Mononuclear cell (primary cell): ENCODE data around the gene ACP3. TPM values are rescaled to one million over a fixed set of nuclear protein-coding genes. Genes with fewer than 3 reads are reported as not detected.
A peak's percentile ranks its signal among the peaks of the same experiment; 100 is the strongest.
"Not testable (repeated sequence)": the region's sequence is repeated elsewhere in the genome, so short reads cannot be mapped to it uniquely, and the experiment has no call there.

Source experiments
- H3K27me3 ChIP-seq: 2 replicates; pipeline ENCODE4 v1.6.0; 2011; ENCODE audit warnings: low read length, control low read depth; ENCODE audit not compliant: insufficient read depth
- H3K4me1 ChIP-seq: 2 replicates; pipeline ENCODE4 v1.5.1; 2011; ENCODE audit warnings: mild to moderate bottlenecking, low read length, control low read depth; ENCODE audit not compliant: insufficient read depth
- H3K4me3 ChIP-seq: 2 replicates; pipeline ENCODE4 v1.5.1; 2011; ENCODE audit warnings: mild to moderate bottlenecking, low read length, moderate library complexity
- H3K9me3 ChIP-seq: 2 replicates; pipeline ENCODE4 v1.5.1; 2011; ENCODE audit warnings: low read depth, mild to moderate bottlenecking, control low read depth, low read length
- total RNA-seq: library from RNA; depleted of rRNA; stranded (reverse); fragments of >200 nt; gene quantifications from one replicate; pipeline ENCODE4 v1.2.3, GENCODE V29; 2012

The ACP3 gene
- total RNA-seq, 1 donor = 18.1 TPM

DNA sequence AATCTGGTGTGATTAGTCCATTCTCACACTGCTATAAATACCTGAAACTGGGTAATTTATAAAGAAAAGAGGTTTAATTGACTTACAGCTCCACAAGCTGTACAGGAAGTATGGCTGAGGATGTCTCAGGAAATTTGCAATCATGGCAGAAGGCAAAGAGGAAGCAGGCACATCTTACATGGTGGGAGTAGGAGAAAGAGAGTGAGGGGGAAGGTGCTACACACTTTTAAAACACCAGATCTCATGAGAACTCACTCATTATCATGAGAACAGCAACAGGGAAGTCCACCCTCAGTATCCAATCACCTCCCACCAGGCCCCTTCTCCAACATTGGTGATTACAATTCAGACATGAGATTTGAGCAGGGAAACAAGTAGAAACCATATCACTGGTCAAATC is 24.0 kb upstream of the ACP3 start:
- Histone ChIP-seq H3K4me1 (peaks cover 24% of the 10 kb centered on the region), H3K9me3 (no peaks in the 10 kb centered on the region), H3K27me3 (no peaks in the 10 kb centered on the region), H3K4me3 (no peak overlapping the region)

- peaks cover 20% of the 10 kb centered on the region for H3K4me1 ChIP-seq
- H3K9me3 ChIP-seq = no peaks in the 10 kb centered on the region
- H3K27me3 ChIP-seq = no peaks in the 10 kb centered on the region
- H3K4me3 ChIP-seq = no peak overlapping the region
Observed at GRCh38 chr3:132294906-132295305, 22.3 kb upstream of the ACP3 start.

DNA sequence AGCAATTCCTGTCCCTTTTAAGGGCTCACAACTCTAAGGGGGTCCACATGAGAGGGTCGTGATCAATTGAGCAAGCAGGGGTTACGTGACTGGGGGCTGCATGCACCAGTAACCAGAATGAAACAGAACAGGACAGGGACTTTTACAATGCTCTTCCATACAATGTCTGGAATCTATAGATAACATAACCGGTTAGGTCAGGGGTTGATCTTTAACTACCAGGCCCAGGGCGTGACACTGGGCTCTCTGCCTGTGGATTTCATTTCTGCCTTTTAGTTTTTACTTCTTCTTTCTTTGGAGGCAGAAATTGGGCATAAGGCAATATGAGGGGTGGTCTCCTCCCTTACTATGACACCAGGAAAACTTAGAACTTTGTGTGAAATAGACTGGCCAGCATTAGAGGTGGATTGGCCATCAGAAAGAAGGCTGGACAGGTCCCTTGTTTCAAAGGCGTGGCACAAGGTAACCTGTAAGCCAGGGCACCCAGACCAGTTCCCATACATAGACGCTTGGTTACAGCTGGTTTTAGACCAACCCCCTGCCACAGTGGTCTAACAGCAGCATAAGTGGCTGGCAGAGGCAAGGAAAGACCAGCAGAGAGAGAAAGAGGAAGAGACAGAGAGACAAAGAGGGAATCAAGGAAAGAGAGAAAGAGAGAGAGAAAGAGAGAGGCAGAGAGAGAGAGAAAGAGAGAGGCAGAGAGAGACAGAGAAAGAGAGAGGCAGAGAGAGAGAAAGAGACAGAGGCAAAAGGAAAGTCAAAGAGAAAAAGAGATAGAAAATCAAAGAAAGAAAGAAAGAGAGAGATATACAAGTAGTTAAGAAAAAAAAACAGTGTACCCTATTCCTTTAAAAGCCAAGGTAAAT is 13.6 kb upstream of the ACP3 start:
- not testable (repeated sequence) for H3K4me1 ChIP-seq, H3K27me3 ChIP-seq, H3K9me3 ChIP-seq, H3K4me3 ChIP-seq

- H3K27me3 ChIP-seq, H3K4me1 ChIP-seq, H3K4me3 ChIP-seq, H3K9me3 ChIP-seq: not testable (repeated sequence)
Observed at GRCh38 chr3:132304351-132304750, 12.9 kb upstream of the ACP3 start.

DNA sequence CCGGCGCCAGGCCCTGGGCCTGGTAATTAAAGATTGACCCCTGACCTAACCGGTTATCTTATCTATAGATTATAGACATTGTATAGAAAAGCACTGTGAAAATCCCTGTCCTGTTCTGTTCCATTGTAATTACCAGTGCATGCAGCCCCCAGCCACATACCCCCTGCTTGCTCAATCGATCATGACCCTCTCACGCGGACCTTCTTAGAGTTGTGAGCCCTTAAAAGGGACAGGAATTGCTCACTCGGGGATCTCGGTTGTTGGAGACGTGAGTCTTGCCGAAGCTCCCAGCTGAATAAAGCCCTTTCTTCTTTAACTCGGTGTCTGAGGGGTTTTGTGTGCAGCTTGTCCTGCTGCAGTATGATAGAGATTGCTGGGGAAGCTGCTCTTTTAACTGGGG is 7.2 kb upstream of the ACP3 start:
- not testable (repeated sequence) for H3K27me3 ChIP-seq, H3K9me3 ChIP-seq, H3K4me3 ChIP-seq, H3K4me1 ChIP-seq

DNA sequence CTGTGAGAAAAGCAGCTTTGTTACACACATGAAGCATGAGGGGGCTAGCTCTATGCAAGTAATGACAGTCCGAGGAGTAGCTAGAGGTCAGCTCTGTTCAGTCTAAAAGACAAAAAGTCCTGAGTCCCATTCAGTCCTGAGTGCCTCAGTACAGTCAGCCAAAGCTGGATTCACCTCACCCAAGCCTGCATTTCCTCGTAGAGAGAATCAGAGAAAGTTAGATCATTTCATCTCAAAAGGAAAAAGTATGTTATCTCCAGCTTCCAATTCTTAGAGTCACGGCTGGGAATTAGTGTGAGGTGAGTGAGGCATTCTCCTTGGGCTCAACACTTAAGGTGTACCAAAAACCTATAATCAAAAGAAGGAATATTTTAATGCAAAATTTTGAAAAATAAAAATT is 5.9 kb upstream of the ACP3 start:
- H3K9me3 ChIP-seq = no peaks in the 10 kb centered on the region
- H3K4me1 ChIP-seq = peaks cover 11% of the 10 kb centered on the region
- no peak overlapping the region for H3K4me3 ChIP-seq
- H3K27me3 ChIP-seq = no peaks in the 10 kb centered on the region

- Histone ChIP-seq H3K4me3 (no peak overlapping the region), H3K27me3 (no peaks in the 10 kb centered on the region), H3K9me3 (no peaks in the 10 kb centered on the region), H3K4me1 (peaks cover 16% of the 10 kb centered on the region)
Observed at GRCh38 chr3:132311841-132312240, 5.4 kb upstream of the ACP3 start.

- Histone ChIP-seq H3K4me1 (peaks cover 29% of the 10 kb centered on the region), H3K9me3 (no peaks in the 10 kb centered on the region), H3K27me3 (no peaks in the 10 kb centered on the region), H3K4me3 (no peak overlapping the region)
Observed at GRCh38 chr3:132315851-132316250, 1.4 kb upstream of the ACP3 start.

DNA sequence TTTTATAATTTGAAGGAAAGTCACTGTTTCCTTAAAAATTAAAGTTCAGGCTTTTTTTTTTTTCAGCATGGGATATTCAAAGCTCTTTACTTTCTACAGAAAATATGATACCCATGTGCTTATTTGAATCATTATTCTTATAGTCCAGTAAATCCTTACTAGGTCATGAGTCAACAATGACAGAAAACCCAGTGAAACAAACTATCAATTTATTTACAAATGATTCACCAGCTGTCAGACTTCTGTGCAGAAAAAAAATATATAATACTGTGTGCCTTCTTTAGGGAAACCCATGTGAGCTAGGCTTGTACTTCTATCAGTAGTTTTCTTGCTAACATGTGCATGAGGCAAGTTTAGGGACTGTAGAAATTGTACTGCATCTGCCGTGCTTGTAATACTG is 1.2 kb downstream of the ACP3 start:
- H3K4me3 ChIP-seq = peak overlapping the region; percentile 39
- no peaks in the 10 kb centered on the region for H3K27me3 ChIP-seq
- H3K9me3 ChIP-seq = no peaks in the 10 kb centered on the region
- H3K4me1 ChIP-seq = peaks cover 36% of the 10 kb centered on the region

- no peaks in the 10 kb centered on the region for H3K9me3 ChIP-seq
- H3K4me1 ChIP-seq = peaks cover 37% of the 10 kb centered on the region
- H3K4me3 ChIP-seq = no peak overlapping the region
- H3K27me3 ChIP-seq = no peaks in the 10 kb centered on the region
Observed at GRCh38 chr3:132321304-132321703, 4.1 kb downstream of the ACP3 start.

DNA sequence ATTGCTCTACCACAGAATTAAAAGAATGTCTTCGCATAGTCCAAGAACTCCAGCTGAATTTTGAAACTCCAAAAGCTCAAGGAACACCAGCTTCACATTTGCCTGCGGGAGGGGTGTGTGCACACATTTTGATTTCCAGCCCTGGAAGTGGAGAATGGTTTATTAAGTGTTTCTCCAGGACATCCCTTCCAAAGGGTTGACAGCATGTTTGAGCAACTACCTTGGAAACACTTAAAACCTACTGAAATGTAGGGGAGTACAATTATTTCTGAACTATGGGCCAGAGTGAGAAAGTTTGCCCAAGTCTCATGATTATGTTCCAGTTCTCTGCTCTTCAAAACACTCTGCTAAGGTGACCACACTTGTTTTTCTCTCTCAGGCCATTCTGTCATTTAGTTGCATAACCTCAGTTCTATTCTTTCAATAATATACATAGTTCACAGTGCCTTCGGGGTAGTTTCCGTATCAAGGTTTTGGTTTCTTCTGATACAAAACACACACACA is 7.9 kb downstream of the ACP3 start:
- Histone ChIP-seq H3K4me1 (peaks cover 20% of the 10 kb centered on the region), H3K27me3 (no peaks in the 10 kb centered on the region), H3K4me3 (no peak overlapping the region), H3K9me3 (no peaks in the 10 kb centered on the region)

DNA sequence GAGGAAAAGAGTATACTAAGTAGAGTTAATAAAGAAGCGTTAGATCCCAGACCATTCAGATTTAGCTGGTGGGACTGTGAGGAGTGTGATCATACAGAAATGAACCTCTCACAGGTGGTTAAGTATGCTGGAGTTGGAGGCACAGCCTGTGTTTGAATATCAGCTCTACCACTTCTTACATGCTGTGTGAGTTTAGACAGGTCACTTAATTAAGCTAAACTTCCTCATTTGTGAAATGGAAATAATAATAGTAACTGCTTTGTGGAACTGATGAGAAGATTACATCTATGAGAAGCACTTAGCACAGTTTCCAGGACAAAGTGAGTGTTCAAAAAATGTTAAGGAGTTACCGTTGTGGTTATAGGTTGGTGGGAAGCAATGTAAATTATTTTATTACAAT is 8.4 kb downstream of the ACP3 start:
- Histone ChIP-seq H3K9me3 (no peaks in the 10 kb centered on the region), H3K27me3 (no peaks in the 10 kb centered on the region), H3K4me3 (no peak overlapping the region), H3K4me1 (peaks cover 20% of the 10 kb centered on the region)

- H3K27me3 ChIP-seq = no peaks in the 10 kb centered on the region
- H3K9me3 ChIP-seq = no peaks in the 10 kb centered on the region
- H3K4me3 ChIP-seq = no peak overlapping the region
- peaks cover 16% of the 10 kb centered on the region for H3K4me1 ChIP-seq
Observed at GRCh38 chr3:132326251-132326650, 9.0 kb downstream of the ACP3 start.

DNA sequence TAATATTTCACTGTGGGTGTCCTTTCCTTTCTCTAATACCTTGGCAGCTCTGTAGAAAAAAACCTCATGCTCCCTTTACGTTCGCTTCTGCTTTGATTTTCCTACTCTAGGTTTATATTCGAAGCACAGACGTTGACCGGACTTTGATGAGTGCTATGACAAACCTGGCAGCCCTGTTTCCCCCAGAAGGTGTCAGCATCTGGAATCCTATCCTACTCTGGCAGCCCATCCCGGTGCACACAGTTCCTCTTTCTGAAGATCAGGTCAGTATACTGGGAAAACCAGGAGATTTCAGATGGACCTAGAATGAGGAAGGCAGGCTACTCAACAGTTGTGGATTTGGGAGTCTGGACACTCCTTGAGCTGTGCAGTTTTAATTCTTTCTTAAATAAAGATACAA is 14.9 kb downstream of the ACP3 start:
- Histone ChIP-seq H3K9me3 (no peaks in the 10 kb centered on the region), H3K4me1 (no peaks in the 10 kb centered on the region), H3K27me3 (no peaks in the 10 kb centered on the region), H3K4me3 (no peak overlapping the region)

GRCh38 chr3:132332508-132332907 is 15.3 kb downstream of the ACP3 start:
- no peaks in the 10 kb centered on the region for H3K4me1 ChIP-seq
- no peaks in the 10 kb centered on the region for H3K27me3 ChIP-seq
- H3K9me3 ChIP-seq = no peaks in the 10 kb centered on the region
- no peak overlapping the region for H3K4me3 ChIP-seq

DNA sequence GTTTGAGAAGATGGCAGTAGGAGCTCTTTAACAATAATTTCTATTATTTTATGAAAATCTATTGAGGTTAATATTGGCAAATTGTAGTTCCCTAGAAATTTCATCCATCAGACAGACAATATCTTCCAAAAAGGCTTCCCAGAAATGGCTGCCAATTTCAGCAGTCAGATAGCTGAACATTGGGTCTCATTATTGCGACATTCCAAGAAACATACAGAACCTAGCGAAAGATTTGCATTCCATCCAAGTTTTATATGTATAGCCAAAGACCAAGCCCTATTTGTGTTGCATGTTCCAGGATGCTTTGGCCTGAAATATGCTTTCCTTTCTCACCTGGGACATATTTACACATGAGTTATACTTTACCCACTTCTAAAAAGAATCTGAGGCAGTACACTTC is 24.5 kb downstream of the ACP3 start:
- Histone ChIP-seq H3K4me3 (no peak overlapping the region), H3K4me1 (peaks cover 7% of the 10 kb centered on the region), H3K27me3 (no peaks in the 10 kb centered on the region), H3K9me3 (no peaks in the 10 kb centered on the region)
